ENCODE results near the gene GLYATL3. TPM values are rescaled to one million over a fixed set of nuclear protein-coding genes. Genes with fewer than 3 reads are reported as not detected.

Gene GLYATL3
- polyA plus RNA-seq, 1 donor (not counting 4 experiments of a cell fraction or from before 2014, with no cell fraction given) = not detected

DNA sequence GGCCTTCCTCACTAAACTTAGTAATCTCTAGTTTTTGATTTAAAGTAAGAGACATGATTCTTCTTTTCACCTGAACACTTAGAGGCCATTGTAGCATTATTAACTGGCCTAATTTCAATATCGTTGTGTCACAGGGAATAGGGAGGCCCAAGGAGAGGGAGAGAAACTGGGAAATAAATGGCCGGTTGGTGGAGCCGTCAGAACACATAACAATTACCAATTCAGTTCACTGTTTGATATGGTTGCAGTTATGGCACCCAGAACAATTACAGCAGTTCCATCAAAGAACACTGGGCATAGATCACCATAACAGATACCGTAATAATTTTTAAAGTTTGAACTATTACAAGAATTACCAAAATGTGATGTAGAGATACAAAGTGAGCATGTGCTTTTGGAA is 9.1 kb upstream of the GLYATL3 start:
- Histone ChIP-seq H3K4me3 (ENCODE audit: control insufficient read depth in 2 of 3, extremely low read depth in 1 of 3, insufficient read depth in 2 of 3, low read depth in 1 of 3, low read length in 3 of 3) (no peak overlapping the region), H2AFZ (ENCODE audit: control insufficient read depth, low read length) (no peak overlapping the region), H4K20me1 (ENCODE audit: control insufficient read depth, extremely low read depth, insufficient read depth, low read length) (no peaks in the 10 kb centered on the region), H3K27ac (ENCODE audit: control insufficient read depth, insufficient read depth, low read length) (no peak overlapping the region), H3K9me3 (ENCODE audit: control insufficient read depth, low read depth, low read length) (no peaks in the 10 kb centered on the region), H3K27me3 (ENCODE audit: control insufficient read depth, extremely low read depth, insufficient read depth, low read length) (no peaks in the 10 kb centered on the region), H3K9ac (ENCODE audit: control insufficient read depth, extremely low read depth, insufficient read depth, low read length) (no peak overlapping the region), H3K36me3 (ENCODE audit: control insufficient read depth in 2 of 2, extremely low read depth in 1 of 2, insufficient read depth in 2 of 2, low read length in 2 of 2) (no peaks in the 10 kb centered on the region), H3K79me2 (ENCODE audit: control insufficient read depth, insufficient read depth, low read length) (no peaks in the 10 kb centered on the region), H3K9me1 (ENCODE audit: control insufficient read depth, extremely low read depth, insufficient read depth, low read length) (no peaks in the 10 kb centered on the region), H3K4me2 (ENCODE audit: control insufficient read depth, extremely low read depth, insufficient read depth, low read depth, low read length) (no peak overlapping the region), H3K4me1 (ENCODE audit: control insufficient read depth, extremely low read depth, insufficient read depth, low read length) (no peaks in the 10 kb centered on the region)
- dilution Hi-C loops (cut with MboI; ENCODE audit: extremely low pct_ligation_motif_present, low sequenced_read_pairs) = no loop called here
- DNase-seq (ENCODE audit: low read depth, low spot score) (no peak), FAIRE-seq (no peak)
- TF ChIP-seq, protein P1, sequence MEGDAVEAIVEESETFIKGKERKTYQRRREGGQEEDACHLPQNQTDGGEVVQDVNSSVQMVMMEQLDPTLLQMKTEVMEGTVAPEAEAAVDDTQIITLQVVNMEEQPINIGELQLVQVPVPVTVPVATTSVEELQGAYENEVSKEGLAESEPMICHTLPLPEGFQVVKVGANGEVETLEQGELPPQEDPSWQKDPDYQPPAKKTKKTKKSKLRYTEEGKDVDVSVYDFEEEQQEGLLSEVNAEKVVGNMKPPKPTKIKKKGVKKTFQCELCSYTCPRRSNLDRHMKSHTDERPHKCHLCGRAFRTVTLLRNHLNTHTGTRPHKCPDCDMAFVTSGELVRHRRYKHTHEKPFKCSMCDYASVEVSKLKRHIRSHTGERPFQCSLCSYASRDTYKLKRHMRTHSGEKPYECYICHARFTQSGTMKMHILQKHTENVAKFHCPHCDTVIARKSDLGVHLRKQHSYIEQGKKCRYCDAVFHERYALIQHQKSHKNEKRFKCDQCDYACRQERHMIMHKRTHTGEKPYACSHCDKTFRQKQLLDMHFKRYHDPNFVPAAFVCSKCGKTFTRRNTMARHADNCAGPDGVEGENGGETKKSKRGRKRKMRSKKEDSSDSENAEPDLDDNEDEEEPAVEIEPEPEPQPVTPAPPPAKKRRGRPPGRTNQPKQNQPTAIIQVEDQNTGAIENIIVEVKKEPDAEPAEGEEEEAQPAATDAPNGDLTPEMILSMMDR (optimal IDR thresholded peaks at IDR 0.05 in 1 of 3, IDR thresholded peaks at IDR 0.05 in 1 of 3, conservative IDR thresholded peaks at IDR 0.05 in 1 of 3; ENCODE audit: extremely low read depth in 1 of 3, insufficient read depth in 2 of 3, low read length in 3 of 3) = no peak
- no peak for TF ChIP-seq EZH2 (IDR thresholded peaks at IDR 0.05; ENCODE audit: low read length)

- Histone ChIP-seq H3K9me1 (ENCODE audit: control insufficient read depth, extremely low read depth, insufficient read depth, low read length) (no peaks in the 10 kb centered on the region), H4K20me1 (ENCODE audit: control insufficient read depth, extremely low read depth, insufficient read depth, low read length) (no peaks in the 10 kb centered on the region), H3K4me3 (ENCODE audit: control insufficient read depth in 2 of 3, extremely low read depth in 1 of 3, insufficient read depth in 2 of 3, low read depth in 1 of 3, low read length in 3 of 3) (no peak overlapping the region), H3K4me1 (ENCODE audit: control insufficient read depth, extremely low read depth, insufficient read depth, low read length) (no peaks in the 10 kb centered on the region), H3K79me2 (ENCODE audit: control insufficient read depth, insufficient read depth, low read length) (no peaks in the 10 kb centered on the region), H3K27me3 (ENCODE audit: control insufficient read depth, extremely low read depth, insufficient read depth, low read length) (no peaks in the 10 kb centered on the region), H3K9ac (ENCODE audit: control insufficient read depth, extremely low read depth, insufficient read depth, low read length) (no peak overlapping the region), H3K9me3 (ENCODE audit: control insufficient read depth, low read depth, low read length) (no peaks in the 10 kb centered on the region), H3K4me2 (ENCODE audit: control insufficient read depth, extremely low read depth, insufficient read depth, low read depth, low read length) (no peak overlapping the region), H3K27ac (ENCODE audit: control insufficient read depth, insufficient read depth, low read length) (no peak overlapping the region), H2AFZ (ENCODE audit: control insufficient read depth, low read length) (no peak overlapping the region), H3K36me3 (ENCODE audit: control insufficient read depth in 2 of 2, extremely low read depth in 1 of 2, insufficient read depth in 2 of 2, low read length in 2 of 2) (no peaks in the 10 kb centered on the region)
- no peak for FAIRE-seq
- DNase-seq (ENCODE audit: low read depth, low spot score) = no peak
- TF ChIP-seq, protein P1 (optimal IDR thresholded peaks at IDR 0.05 in 1 of 3, IDR thresholded peaks at IDR 0.05 in 1 of 3, conservative IDR thresholded peaks at IDR 0.05 in 1 of 3; ENCODE audit: extremely low read depth in 1 of 3, insufficient read depth in 2 of 3, low read length in 3 of 3) = no peak
- no peak for TF ChIP-seq EZH2 (IDR thresholded peaks at IDR 0.05; ENCODE audit: low read length)
- dilution Hi-C loops (cut with MboI; ENCODE audit: extremely low pct_ligation_motif_present, low sequenced_read_pairs) = no loop called here
Observed at GRCh38 chr6:49497304-49497703, 2.4 kb upstream of the GLYATL3 start.

Data from keratinocyte (primary cell).